HG03520 (cell line): ENCODE measurements around the gene OR2V2.

Experiments used
- ATAC-seq: cut with Tn5 transposase; IDR thresholded peaks from one replicate; pipeline ENCODE4 v1.9.1; 2021; ENCODE audit warnings: mild to moderate bottlenecking, moderate library complexity; ENCODE audit not compliant: unreplicated experiment

Gene OR2V2

DNA sequence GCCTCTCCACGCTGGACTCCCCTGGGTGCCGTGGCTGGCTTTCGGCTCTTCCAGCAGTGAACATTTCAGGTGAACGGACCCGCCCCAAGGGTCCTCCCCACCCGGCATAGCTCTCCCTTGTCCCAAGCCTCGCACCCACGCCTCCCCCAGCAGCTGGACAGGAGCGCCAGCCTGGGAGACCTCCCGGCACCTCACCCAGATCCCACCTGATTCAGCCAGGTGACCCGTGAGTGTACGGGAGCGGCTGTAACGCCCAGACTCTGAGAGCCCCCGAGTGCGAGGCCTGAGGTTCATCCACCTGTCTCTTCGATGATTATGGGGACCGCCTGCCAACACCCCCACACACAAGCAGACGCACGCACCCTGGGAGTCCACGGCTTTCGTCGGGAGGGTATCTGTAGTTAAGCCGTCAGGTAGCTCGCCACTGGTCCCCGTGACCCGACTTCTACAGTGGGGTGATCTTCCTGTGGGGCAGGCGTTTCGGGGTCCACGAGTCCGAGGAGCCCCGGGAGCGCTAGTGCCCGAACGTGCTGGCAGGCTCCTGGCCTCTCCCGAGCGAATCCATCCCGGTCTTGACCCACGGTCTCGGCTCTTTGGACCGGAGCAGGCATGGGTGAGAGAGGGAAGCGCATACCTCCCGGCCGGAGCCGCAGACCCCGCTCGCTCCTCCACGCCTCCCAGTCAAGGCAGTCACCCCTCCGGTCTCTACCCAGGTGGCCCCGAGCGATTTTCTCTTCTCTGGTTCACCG is 42.8 kb downstream of the OR2V2 start:
- no peak for ATAC-seq

DNA sequence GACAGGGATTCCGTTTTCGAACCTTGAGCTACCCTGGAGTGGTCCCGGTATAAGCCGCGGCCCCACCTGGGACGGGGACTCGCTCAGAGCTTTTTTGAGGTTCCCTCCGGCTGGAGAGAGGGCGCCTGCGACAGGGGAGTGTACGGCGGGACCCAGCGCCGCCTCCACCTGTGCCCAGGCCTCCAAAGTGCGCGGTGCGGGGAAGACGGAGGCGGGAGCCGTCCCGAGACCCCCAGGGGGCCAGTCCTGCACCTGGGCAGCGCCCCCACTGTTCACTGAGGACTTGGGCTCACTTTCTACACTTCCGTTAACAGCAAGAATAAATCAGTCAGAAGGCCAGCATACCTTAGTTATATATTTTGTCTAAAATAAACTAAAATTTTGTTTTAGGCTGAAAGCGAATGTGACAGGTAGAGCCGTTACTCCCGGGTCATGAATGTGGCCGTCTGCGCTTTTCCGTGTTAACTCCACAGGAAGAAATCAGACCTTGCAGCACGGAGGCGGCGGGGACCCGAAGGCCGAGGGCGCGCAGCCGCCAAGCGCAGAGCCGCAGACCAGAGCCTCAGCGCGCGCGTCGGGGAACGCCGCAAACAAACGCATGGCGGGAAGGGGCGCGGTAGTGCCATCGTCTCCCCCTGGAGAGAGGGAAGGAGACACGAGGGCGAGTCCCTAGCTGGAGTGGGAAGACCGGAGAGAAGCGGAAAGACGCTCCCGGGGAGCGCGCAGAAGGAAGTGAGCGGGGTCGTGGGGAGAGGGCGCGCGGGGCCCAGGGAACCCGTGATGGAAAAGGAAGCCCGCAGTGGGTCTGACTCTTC is 43.5 kb downstream of the OR2V2 start:
- peak; percentile 5 for ATAC-seq

DNA sequence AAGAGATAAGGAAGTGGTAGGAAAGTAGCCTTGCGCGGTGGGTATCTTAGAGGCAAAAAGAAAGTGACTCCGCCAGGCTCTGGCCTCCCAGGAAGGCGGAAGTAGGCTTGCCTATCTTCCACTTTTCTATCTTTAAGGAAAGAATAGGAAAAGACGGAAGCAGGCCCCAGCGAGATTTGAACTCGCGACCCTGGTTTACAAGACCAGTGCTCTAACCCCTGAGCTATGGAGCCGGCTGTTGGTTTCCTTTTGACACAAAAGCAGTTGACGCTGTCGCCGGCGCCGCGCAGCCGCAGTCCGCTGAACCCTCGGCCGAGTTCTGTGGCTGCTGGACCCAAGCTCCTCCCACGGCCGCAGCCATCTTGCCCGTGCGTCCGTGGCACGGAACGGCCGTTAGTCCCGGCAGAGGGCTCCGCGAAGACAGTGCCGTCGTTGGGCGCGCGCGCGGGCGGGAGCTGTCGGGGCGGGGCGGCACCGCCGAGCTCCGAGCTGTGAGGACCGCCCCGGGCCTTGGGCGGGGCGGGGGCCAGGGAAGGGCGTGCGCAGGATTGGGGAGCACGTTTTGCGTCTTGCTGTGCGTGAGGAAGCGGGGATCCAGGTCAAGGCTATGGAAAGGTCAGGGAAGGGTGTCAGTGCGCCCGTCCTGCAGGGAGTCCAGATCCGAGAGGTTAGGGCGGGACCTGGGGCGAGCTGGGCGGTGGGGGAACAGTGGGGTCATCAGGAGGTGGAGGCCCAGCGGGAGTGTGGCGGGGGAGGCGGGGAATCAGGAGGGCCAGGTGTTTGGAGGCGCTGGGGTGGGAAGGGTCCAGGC is 44.3 kb downstream of the OR2V2 start:
- ATAC-seq, result peak; percentile 47

DNA sequence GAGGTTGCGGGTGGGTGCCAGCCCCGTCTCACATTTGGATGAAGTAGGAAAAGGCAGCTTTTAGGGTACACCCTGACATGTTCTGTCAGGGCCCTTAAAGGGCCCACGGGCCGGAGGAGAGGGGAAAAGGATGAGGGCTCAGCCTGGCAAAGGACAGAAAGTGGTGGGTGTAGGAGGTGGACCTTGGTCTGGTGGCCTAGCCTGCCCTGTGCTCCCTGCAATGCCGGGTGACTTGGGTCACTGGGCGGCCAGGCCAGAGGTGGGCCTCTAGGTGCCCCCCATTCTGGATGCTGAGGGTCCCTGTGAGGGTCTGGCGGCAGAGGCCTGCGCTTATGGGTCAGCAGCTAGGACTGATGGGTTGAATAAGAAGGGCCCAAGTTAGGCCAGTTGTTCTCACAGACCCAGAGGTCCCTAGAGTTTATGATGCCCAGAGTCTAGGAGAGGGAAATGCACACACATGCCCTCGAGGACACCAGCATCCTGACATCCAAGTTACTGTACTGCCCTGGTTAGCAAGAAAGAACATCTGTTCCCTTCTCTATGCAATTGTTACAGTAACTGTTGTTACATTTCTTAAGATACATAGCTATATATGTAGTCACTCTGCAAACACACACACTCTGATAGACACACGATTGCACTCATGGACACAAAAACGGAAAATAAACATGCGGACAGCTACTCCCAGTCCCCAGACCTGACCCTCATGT is 45.1 kb downstream of the OR2V2 start:
- ATAC-seq, result no peak

DNA sequence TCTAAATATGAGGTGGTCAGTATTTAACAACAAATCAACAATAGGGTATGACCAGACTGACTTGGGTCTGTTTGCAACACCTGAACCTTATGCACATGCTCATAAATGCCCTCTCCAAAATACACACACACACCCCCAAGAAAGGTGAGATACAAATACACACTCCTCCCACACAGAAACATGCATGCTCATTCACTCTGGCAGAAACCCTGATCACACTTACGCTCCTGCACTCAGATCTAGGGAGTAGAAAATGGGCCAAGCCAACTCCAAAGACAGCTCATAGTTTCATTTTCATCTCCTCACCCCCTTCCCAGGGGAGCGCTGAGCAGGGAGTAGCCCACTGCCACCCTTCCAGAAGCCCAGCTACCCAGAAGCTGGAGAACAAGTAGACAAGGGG is 46.3 kb downstream of the OR2V2 start:
- ATAC-seq, result no peak

DNA sequence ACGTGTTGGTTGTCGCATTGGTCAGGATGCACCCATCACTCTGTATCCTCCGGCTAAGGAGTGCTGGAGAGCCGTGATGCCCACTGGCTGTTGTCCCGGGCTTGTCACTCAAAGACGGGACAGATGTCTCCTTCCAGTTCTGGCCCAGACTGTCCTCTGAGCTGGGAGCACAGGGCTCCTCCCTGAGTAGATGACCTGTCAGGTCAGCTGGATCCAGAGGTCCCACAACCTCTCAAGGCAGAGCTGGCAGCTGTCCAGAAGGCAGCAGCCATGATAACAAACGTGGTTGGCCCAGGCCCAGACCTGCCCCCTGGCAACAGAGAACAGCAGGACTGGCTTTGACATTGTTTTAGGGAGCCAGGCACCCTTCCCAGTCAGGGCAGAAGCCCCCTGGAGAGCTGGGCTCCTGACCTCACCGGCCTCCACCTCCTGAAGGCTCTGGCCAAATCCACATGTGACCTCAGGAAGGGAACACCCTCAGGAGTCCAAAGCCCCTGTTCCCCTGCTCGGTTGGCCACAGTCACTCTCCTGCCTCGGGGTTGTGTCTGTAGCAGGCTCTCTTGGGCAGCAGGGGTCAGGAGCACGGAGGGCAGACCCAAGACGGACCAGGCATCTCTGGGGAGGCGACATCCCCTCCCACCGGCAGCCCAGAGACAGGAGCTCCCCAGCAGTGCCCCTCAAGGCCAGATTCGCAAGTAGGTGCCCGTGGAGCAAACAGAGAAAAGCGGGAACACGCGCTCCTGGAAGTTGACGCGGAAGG is 47.3 kb downstream of the OR2V2 start:
- ATAC-seq, result no peak

DNA sequence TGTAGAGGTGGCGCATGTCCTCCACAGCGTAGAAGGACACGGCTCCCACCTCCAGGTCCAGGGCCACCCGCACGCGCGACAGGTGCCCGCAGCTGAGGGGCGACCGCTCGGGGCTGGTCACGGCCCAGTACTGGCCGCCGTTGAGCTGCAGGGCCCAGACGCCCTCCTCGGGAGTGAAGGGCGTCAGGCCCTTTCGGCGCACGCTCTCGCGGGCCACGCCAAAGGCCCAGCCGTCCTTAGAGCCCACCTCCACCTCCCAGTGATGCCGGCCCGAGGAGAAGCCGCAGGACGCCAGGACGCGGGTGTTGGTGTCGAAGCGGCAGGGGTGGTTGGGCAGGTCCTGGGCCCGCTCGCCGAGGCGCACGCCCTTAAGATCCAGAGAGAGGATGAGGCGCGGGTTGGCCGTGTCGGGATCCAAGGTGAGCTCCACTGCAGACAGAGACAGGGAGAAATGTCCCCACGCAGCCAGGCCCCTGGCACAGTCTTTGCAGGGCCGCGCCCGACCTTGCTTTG is 47.9 kb downstream of the OR2V2 start:
- ATAC-seq, result no peak

DNA sequence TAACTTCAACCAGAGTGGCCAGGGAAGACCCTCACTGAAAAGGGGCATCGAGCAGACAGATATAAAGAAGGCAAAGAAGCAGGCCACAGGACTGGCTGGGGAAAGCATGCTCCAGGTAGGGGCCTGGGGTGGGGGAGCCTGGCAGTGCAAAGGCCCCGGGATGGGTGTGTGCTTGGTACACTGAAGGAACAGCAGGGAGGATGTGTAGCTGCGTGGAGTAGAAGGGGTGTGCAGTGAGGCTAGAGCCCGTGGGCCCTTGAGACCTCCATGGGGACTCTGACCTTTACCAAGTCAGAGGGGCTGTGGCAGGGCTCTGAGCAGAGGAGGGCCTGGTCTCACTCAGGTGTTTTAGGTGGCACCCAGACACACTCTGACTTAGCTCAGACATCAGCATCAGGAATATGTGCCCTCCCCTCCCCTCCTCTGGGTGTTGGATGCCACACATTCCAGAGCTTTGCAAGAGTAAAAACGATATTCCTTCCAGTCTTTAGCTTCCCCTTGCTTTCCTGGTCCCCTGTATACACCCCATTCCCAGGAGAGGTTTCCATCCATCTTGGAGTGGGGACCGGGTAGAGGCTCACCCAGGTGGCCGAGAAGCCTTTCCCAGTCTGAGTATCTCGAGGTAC is 50.1 kb downstream of the OR2V2 start:
- ATAC-seq, result no peak

DNA sequence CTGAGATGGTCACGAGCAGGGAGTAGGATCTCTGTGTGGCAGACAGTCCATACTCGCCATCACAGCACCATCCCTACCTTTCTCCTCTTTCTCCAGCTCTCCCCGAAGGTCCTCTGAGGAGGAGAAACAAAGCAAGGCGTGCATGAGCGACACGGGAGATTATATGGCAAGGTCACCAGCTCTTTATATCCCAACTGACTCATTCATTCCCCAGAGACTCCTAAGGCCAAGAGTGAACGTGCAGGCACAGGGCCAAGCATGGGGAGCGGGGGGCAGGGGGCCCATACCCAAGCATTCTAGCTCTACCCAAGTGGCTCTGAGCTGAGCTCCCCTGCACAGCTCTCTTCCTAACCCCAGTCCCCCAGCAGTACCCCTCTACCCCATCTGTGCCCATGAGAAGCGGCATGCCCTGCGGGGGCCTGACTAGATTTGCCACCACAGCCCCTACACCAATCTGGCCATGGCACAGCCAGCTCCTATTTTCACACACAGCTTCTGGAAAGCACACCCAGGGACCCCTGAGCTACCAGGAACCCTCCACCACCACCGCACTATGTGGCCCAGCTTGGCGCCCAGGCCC is 50.8 kb downstream of the OR2V2 start:
- no peak for ATAC-seq

DNA sequence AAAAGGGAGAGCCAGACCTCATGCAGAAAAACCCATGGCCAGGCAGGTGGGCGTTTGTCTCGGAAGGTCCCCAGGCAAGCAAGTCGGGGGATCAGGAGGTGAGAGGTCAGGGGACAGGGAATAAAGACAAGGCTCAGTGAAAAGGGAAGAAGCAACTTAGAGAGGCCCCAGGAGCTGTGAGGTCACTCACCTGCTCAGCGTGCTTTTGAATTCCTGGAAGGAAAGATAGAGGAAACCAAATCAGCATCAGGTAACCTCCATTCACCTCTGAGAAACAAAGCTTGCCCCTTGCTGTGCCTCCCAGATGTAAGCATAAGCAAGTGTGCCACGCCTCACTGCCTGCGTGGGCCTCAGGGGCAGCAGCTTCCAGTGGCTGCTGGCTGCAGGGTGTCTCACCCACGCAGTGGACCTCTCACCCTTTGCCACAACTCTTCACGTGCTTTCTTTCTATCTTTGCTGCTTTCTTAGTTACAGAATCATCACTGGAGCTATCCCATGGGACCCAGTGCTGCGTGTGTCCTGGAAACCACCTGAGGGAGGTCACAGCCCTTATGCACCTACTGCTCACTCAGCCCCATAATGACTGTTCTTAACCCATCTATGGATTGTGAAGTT is 51.6 kb downstream of the OR2V2 start:
- ATAC-seq, result peak; percentile 67

DNA sequence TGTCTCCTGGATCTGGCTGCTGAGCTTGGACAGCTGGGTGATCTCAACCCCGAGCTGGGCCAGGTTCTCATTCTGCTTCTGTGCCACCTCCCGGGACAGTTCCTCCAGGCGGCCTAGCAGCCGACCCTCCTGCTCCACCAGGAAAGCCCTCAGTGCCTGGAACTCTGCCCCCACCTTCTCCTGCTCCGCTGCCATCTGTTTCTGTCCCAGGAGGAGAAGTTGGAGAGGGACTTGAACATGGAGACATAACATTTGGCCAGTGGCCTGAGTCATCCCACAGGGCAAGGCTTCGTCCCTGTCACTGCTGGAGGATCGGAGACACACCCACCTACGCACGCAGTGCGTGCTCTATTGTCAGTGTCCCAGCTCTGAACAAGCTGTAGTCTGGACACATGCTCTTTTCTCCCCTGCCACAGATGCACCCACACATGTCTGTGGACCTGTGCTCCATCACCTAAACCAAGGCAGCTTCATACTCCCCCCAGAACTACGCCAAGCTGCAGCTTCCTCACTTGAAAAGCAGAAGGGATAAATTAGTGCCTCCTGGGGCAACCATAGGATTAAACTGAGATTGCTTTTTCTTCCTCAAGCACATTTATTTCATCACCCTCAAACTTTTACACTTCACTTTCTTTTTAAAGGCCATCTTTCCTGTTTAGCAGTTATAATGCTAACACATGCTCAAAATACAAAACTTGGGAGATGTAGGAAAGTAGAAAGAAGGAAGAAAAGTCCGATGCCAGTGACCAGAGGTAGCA is 52.7 kb downstream of the OR2V2 start:
- no peak for ATAC-seq

DNA sequence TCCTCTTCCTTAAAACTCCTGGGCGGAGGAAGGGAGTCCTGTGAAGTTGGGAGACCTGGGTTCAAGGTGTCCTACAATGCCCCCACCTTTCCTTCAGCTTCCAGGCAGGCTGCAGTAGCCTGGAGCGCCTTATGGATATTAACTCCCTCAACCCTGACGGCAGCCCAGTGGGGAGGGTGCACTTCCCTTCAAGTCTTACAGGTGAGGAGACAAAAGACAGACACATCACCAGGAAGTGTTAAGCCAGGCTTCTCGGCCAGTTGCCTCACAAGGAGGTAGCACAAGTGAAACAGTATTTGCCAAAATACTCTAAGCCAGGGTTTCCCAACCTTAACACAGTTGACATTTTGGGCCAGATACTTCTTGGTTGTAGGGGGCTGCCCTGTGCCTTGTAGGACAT is 53.4 kb downstream of the OR2V2 start:
- no peak for ATAC-seq

DNA sequence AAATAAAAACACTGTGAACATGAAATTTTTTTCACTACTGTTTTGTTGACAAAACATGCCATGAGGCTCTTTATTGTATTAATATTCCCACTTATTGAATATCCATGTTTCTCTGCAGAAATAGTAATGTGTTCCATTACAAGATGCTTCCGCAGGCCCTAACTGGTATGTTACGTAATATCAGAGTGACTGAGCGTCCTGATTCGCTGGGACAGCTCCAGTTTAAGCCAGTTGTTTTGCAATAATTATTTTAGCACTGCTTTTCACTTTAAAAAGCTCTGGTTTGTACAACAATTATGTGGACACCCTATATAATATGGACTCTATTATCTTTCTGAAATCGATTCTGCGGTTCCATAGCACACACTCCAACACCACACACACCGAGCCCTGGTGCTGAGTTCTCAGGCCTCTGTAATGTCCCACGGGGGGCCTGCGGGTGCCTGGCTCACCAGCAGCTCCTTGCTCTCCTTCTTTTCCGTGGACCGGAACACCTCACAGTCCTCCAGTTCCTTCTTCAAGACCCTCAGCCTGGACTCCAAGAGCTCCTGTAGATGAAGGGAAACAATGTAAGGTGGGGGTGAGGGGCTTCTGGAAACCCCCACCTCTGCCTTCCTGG is 55.8 kb downstream of the OR2V2 start:
- no peak for ATAC-seq

DNA sequence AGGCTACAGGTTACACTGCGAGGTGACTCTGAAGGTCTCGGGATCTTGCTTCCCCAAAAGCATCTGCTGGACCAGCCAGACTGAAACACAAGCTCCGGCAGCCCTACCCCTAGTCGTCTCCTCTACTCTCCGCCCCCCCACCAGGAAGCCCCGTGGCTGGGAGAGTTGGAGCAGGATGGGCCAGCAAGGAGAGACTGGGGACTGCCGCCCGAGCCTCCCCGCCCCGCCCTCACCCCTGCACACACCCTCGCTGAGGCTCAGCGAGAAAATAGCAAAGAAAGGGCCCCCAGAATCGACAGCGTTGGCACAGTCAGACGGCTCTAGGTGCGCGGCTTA is 56.4 kb downstream of the OR2V2 start:
- ATAC-seq, result no peak

DNA sequence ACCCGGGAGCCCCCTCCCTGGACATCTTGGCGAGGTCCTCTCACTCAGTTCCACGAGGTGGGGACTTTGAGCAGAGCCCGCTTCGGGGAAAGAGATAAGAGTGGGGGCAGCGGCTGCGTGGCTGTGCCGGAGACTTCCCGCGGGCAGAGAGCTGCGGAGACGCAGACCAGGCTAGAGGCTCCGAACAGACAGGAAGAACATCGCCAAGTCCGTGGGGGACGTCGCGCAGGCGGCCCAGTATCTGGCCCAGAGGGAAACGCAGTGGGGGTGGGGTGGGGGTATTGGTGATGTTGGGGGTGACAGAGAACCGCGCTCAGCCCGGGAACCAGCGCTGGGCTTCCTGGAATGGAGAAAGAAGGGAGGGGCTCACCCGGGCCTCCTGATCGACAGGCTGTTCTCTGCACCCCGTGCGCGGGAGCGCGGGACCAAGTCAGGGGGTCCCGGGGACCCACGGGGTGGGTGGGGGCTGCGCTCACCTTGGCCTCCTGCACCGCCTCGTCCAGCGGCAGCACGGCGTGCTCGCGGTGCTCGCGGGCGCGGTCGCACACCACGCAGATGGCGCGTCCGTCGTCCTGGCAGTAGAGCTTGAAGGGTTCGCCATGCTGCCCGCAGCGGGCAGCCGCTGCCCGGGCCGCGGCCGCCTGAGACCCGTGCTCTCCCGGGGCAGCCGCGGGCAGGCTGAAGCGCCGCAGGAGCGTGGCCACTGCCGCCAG is 56.9 kb downstream of the OR2V2 start:
- ATAC-seq, result no peak

DNA sequence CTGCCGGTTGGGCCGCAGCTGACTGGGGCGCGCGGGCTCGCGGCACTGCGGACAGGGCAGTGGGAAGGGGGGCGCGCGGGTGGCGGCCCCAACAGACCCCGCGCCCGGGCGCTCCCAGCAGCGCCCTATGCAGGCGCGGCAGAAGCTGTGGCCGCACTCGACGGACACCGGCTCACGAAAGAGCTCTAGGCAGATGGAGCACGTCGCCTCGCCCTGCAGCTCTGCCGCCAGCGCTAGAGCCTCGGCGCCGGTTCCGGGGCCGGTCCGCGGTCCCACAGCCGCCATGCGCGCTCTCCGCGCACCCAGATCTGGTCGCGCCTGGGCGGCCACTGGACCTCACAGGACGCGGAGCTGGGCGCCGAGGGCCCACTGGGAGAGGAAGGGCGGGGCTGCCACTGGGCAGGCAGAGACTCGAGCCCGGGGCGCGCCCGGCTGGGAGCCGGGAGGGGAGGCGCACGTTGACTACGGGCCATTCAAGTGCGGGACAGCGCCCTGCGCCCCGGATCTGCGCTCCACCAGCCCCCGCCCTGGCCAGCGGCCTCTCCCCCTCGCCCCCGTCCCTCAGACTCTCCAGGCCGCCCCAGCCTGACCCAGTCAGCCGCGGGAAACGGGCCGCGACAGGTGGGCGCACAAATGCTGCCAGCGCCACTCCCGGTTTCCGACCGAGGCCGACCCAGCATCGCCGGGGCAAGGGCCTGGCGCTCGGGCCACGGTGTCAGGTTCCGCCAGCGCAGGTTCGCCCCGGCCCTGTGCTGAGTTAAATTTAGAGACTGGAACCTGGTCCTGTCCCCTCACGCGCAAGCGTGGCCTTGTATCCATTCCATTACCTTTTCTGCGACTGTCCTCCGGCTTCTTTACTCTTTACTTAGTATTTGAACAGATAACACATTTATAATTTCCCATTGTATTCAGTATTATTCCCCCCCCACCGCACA is 57.7 kb downstream of the OR2V2 start, which contains the start of gene TRIM7:
TSS of gene TRIM7 (minus strand) at position 371 of the 935 bp plus-strand sequence. CDS start at position 285, 86 bp downstream.
- ATAC-seq, result no peak
